Head of caudate nucleus (tissue), 42 donors: ENCODE measurements around the gene POC1B.

Experiments
- DNase-seq, 42 donors: peaks; one replicate each; pipeline versions ENCODE4 v3.0.0 to v3.0.0-alpha.2; 2020 to 2021; ENCODE audit warnings: mixed read lengths in 7 of 42
- intact Hi-C: fragments of 100-400 bp; cut with DNase I; formaldehyde crosslinking; loops from one replicate; pipeline ENCODE4 v1.15.0; 2022

POC1B gene

GRCh38 chr12:89379839-89380467 lies 145.9 kb downstream of the POC1B start:
- intact Hi-C loops = no loop called here
- peak in 2 of 42 donors; percentile 14 to 17 for DNase-seq

- DNase-seq = no peak
- intact Hi-C loops = no loop called here
Observed at GRCh38 chr12:89379148-89379838, 146.6 kb downstream of the POC1B start.

GRCh38 chr12:89376844-89377243 lies 149.0 kb downstream of the POC1B start:
- intact Hi-C loops = no loop called here
- no peak for DNase-seq

GRCh38 chr12:89376202-89376529 lies 149.7 kb downstream of the POC1B start:
- intact Hi-C loops = no loop called here
- DNase-seq = no peak

- intact Hi-C loops = no loop called here
- DNase-seq = peak in 26 of 42 donors; percentile 19 to 74 (median 52)
Observed at GRCh38 chr12:89373763-89374572, 151.9 kb downstream of the POC1B start.

- intact Hi-C loops = no loop called here
- DNase-seq = no peak
Observed at GRCh38 chr12:89372584-89373370, 153.1 kb downstream of the POC1B start.

- DNase-seq = no peak
- intact Hi-C loops = no loop called here
Observed at GRCh38 chr12:89370850-89371249, 155.0 kb downstream of the POC1B start.

GRCh38 chr12:89370421-89370831 lies 155.4 kb downstream of the POC1B start:
- DNase-seq = no peak
- intact Hi-C loops = no loop called here
